ENCODE results near the gene UBL4B. TPM values are rescaled to one million over a fixed set of nuclear protein-coding genes. Genes with fewer than 3 reads are reported as not detected.

The UBL4B gene
- polyA plus RNA-seq (2011; rRNA removed) (22.9 and 34.8 TPM in 2 replicates), polyA minus RNA-seq (2011; rRNA and poly(A)+ RNA removed) (16.0 and 21.8 TPM in 2 replicates)

- POLR2A ChIA-PET, result no interaction called here
- no peak within 1 kb of the TSS for H3K4me3 ChIP-seq (ENCODE audit: low read depth, low read length)
- CTCF ChIA-PET, result interaction anchor here (0.9 to 3.1 kb wide), 7 partner anchors 7 to 82 kb away, joined by 3 to 15 read pairs (median 5); no protein-coding TSS in a partner anchor
- H3K36me3 ChIP-seq (ENCODE audit: control insufficient read depth, insufficient read depth, low read length), result no peaks in the 10 kb centered on the region; the same call in 1 of the 2 replicates
- DNase-seq (ENCODE audit: low read depth), result no peak
- TF ChIP-seq CTCF (IDR thresholded peaks at IDR 0.05; ENCODE audit: insufficient read depth, low read depth, low read length), result no peak
- peaks cover 4% of the 10 kb centered on the region; the same call in 1 of the 2 replicates for H3K27me3 ChIP-seq (ENCODE audit: control insufficient read depth, insufficient read depth, low read length)
Observed at GRCh38 chr1:110112143-110112542, at the start of gene UBL4B. Gene UBL4B (plus strand): TSS chr1:110112443. CDS start chr1:110112535, 92 bp downstream.

- Histone ChIP-seq H3K4me3 (ENCODE audit: low read depth, low read length) (no peak overlapping the region), H3K27me3 (ENCODE audit: control insufficient read depth, insufficient read depth, low read length) (peaks cover 3% of the 10 kb centered on the region; the same call in 1 of the 2 replicates), H3K36me3 (ENCODE audit: control insufficient read depth, insufficient read depth, low read length) (peaks cover 1% of the 10 kb centered on the region; the same call in 1 of the 2 replicates)
- ChIA-PET POLR2A (no interaction called here), CTCF (interaction anchor here (1.0 to 4.2 kb wide), 9 partner anchors 9 to 43 kb away, joined by 3 to 28 read pairs (median 5); no protein-coding TSS in a partner anchor)
- no peak for DNase-seq (ENCODE audit: low read depth)
- no peak for TF ChIP-seq CTCF (IDR thresholded peaks at IDR 0.05; ENCODE audit: insufficient read depth, low read depth, low read length)
Observed at GRCh38 chr1:110062612-110063011, 49.6 kb upstream of the UBL4B start.

GRCh38 chr1:110063781-110064180 is 48.5 kb upstream of the UBL4B start:
- POLR2A ChIA-PET, result no interaction called here
- no peak overlapping the region for H3K4me3 ChIP-seq (ENCODE audit: low read depth, low read length)
- H3K27me3 ChIP-seq (ENCODE audit: control insufficient read depth, insufficient read depth, low read length), result peaks cover 10% of the 10 kb centered on the region; the same call in 1 of the 2 replicates
- peaks cover 1% of the 10 kb centered on the region; the same call in 1 of the 2 replicates for H3K36me3 ChIP-seq (ENCODE audit: control insufficient read depth, insufficient read depth, low read length)
- TF ChIP-seq CTCF (IDR thresholded peaks at IDR 0.05; ENCODE audit: insufficient read depth, low read depth, low read length), result no peak
- no peak for DNase-seq (ENCODE audit: low read depth)
- CTCF ChIA-PET, result interaction anchor here (1.0 to 6.3 kb wide), 2 partner anchors 10 to 18 kb away, joined by 4 to 48 read pairs; no protein-coding TSS in a partner anchor

GRCh38 chr1:110064576-110065337 is 47.5 kb upstream of the UBL4B start:
- ChIA-PET CTCF (interaction anchor here (1.0 to 6.3 kb wide), 4 partner anchors 11 to 23 kb away, joined by 4 to 48 read pairs (median 7); no protein-coding TSS in a partner anchor), POLR2A (no interaction called here)
- peaks cover 17% of the 10 kb centered on the region for H3K27me3 ChIP-seq (ENCODE audit: control insufficient read depth, insufficient read depth, low read length)
- no peak overlapping the region for H3K4me3 ChIP-seq (ENCODE audit: low read depth, low read length)
- TF ChIP-seq CTCF (IDR thresholded peaks at IDR 0.05; ENCODE audit: insufficient read depth, low read depth, low read length), result no peak
- peaks cover 1% of the 10 kb centered on the region; the same call in 1 of the 2 replicates for H3K36me3 ChIP-seq (ENCODE audit: control insufficient read depth, insufficient read depth, low read length)
- DNase-seq (ENCODE audit: low read depth), result no peak

- Histone ChIP-seq H3K4me3 (ENCODE audit: low read depth, low read length) (no peak overlapping the region), H3K27me3 (ENCODE audit: control insufficient read depth, insufficient read depth, low read length) (peaks cover 19% of the 10 kb centered on the region), H3K36me3 (ENCODE audit: control insufficient read depth, insufficient read depth, low read length) (peaks cover 1% of the 10 kb centered on the region; the same call in 1 of the 2 replicates)
- no peak for DNase-seq (ENCODE audit: low read depth)
- no peak for TF ChIP-seq CTCF (IDR thresholded peaks at IDR 0.05; ENCODE audit: insufficient read depth, low read depth, low read length)
- POLR2A ChIA-PET, result no interaction called here
- CTCF ChIA-PET, result interaction anchor here (0.6 to 6.3 kb wide), 10 partner anchors 12 to 306 kb away, joined by 3 to 48 read pairs (median 4); no protein-coding TSS in a partner anchor
Observed at GRCh38 chr1:110065841-110066240, 46.4 kb upstream of the UBL4B start.
